HL-60 (cell line): ENCODE measurements around the gene SCGB3A1.

Experiments
- CTCF ChIP-seq: IDR thresholded peaks from one replicate; pipeline ENCODE4 v1.5.1; 2011; ENCODE audit warnings: low read length, control low read depth, inconsistent platforms; ENCODE audit not compliant: insufficient read depth
- GABPA ChIP-seq: IDR thresholded peaks from 2 replicates; pipeline ENCODE4 v1.6.1; 2012; ENCODE audit warnings: low read depth
- POLR2AphosphoS5 ChIP-seq: IDR thresholded peaks from 2 replicates; pipeline ENCODE4 v1.6.1; 2012; ENCODE audit warnings: low read depth
- SPI1 ChIP-seq: IDR thresholded peaks from 2 replicates; pipeline ENCODE4 v1.6.1; 2012; ENCODE audit warnings: low read depth, mild to moderate bottlenecking, borderline replicate concordance
- TF ChIP-seq, protein P1 (sequence below): IDR thresholded peaks from 2 replicates; pipeline ENCODE4 v1.6.1; 2012; ENCODE audit warnings: low read depth; ENCODE audit not compliant: insufficient replicate concordance

DNA sequence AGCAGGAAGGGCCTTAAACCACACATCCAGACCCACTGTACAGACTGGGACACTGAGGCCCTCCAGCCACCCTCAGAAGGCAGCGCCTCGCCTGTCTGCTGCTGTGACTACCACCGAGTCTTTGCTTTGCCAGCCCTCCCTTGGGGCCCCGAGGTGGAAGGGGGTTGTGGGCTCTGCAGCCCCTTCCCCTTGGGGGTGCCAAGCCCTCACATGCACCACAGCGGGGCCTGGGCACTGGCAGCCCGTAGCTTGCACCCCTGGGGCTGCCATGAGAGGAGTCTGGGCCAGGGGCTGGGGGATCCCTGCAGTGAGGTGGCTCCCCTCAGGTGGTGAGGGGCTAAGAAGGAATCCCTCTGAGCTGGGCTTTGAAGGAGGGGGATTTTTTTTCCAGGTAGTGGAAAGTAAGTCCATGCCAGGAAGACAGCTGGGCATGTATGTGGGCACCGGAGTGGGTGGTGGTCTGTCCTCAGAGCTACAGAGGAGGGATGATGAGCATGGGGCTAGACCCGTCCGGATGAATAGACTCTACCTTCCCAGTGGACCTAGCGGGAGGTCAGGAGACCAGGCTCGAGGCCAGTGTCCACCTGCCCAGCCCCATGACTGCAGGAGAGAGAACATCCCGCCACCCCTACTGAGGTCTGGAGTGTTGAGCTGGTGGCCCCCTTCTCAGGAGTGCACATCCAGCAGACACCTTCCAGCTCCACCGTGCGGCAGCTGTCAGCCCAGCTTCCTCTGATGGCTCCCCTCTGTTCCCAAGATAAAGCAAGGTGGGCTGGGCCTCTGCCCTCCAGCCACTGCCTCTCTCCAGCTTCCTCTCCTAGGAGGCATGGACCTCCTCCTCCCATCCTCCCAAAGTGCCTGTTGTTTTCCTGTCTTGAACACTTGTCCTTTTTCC is 42.2 kb upstream of the SCGB3A1 start:
- TF ChIP-seq CTCF = no peak
- TF ChIP-seq SPI1 = no peak
- TF ChIP-seq GABPA = no peak
- TF ChIP-seq, protein P1, sequence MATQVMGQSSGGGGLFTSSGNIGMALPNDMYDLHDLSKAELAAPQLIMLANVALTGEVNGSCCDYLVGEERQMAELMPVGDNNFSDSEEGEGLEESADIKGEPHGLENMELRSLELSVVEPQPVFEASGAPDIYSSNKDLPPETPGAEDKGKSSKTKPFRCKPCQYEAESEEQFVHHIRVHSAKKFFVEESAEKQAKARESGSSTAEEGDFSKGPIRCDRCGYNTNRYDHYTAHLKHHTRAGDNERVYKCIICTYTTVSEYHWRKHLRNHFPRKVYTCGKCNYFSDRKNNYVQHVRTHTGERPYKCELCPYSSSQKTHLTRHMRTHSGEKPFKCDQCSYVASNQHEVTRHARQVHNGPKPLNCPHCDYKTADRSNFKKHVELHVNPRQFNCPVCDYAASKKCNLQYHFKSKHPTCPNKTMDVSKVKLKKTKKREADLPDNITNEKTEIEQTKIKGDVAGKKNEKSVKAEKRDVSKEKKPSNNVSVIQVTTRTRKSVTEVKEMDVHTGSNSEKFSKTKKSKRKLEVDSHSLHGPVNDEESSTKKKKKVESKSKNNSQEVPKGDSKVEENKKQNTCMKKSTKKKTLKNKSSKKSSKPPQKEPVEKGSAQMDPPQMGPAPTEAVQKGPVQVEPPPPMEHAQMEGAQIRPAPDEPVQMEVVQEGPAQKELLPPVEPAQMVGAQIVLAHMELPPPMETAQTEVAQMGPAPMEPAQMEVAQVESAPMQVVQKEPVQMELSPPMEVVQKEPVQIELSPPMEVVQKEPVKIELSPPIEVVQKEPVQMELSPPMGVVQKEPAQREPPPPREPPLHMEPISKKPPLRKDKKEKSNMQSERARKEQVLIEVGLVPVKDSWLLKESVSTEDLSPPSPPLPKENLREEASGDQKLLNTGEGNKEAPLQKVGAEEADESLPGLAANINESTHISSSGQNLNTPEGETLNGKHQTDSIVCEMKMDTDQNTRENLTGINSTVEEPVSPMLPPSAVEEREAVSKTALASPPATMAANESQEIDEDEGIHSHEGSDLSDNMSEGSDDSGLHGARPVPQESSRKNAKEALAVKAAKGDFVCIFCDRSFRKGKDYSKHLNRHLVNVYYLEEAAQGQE = no peak
- no peak for TF ChIP-seq POLR2AphosphoS5
